Body of pancreas (tissue), 4 donors: ENCODE data around the gene KLF16.

Experiments used
- CTCF ChIP-seq, 7 experiments: fragments of 450-650 bp in 4 of 7; fragments of 200-600 bp in 3 of 7; sonication (generic) in 3 of 7; IDR thresholded peaks; one replicate each; pipeline ENCODE4 v1.5.1; 2016 to 2019; ENCODE audit warnings: antibody characterized with exemption in 7 of 7
- POLR2A ChIP-seq, 3 donors: fragments of 450-650 bp; IDR thresholded peaks; one replicate each; pipeline ENCODE4 v1.6.1; 2016; ENCODE audit warnings: antibody characterized with exemption in 3 of 3, mild to moderate bottlenecking in 2 of 3

- TF ChIP-seq CTCF (IDR thresholded peaks at IDR 0.05) (no peak), POLR2A (IDR thresholded peaks at IDR 0.05) (no peak)
Measured at GRCh38 chr19:1873524-1874473, 10.4 kb upstream of the KLF16 start.
